GM12801 (cell line): ENCODE measurements around the gene TEKTIP1.

ENCODE experiments used
- CTCF ChIP-seq: IDR thresholded peaks from one replicate; pipeline ENCODE4 v1.5.1; 2011; ENCODE audit warnings: control low read depth; ENCODE audit not compliant: insufficient read length; ENCODE audit errors: extremely low read depth

The TEKTIP1 gene

DNA sequence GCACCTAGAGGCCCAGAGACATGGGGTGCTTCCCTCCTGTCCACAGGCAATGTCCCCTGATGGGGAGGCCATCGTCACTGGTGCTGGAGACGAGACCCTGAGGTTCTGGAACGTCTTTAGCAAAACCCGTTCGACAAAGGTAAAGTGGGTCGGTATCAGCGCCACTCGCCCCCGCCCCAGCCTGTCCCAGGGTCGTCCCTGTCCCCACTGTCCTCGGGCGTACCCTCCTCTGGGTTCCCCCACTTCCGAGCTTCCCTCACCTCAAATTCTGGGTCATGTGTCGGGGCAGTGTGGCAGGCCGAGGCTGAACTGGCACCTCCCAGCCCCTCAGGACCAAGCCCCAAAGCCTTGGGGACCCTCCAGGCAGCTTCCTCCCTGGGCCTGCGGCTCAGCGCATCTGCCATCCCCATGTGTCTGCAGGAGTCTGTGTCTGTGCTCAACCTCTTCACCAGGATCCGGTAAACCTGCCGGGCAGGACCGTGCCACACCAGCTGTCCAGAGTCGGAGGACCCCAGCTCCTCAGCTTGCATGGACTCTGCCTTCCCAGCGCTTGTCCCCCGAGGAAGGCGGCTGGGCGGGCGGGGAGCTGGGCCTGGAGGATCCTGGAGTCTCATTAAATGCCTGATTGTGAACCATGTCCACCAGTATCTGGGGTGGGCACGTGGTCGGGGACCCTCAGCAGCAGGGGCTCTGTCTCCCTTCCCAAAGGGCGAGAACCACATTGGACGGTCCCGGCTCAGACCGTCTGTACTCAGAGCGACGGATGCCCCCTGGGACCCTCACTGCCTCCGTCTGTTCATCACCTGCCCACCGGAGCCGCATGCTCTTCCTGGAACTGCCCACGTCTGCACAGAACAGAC lies 4.4 kb upstream of the TEKTIP1 start:
- no peak for TF ChIP-seq CTCF

- TF ChIP-seq CTCF = no peak
Observed at GRCh38 chr19:3535235-3535535, 3.8 kb upstream of the TEKTIP1 start.

DNA sequence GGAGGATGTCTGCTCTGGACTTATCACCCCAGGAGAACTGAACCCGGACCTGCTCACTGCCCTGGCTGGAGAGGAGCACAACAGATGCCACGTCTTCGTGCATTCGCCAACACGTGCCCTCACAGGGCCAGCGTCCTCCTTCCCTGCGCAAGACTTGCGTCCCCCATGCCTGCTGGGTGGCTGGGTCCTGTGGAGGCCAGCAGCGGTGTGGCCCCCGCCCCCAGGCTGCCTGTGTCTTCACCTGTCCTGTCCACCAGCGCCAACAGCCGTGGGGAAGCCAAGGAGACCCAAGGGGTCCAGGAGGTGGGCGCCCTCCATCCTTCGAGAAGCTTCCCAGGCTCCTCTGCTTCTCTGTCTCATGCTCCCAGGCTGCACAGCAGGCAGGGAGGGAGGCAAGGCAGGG lies 3.4 kb upstream of the TEKTIP1 start:
- TF ChIP-seq CTCF = no peak

DNA sequence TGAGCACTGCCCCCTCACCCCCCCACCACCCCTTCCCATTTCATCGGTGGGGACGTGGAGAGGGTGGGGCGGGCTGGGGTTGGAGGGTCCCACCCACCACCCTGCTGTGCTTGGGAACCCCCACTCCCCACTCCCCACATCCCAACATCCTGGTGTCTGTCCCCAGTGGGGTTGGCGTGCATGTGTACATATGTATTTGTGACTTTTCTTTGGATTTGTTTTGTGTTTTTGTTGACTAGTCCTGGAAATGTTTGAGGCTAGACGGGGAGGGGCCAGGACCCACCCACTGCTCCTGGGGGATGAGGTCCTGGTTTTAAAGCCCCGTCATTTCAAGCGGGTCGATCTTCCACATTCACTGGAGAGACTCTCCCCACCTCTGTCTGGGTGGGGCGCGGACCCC lies 3.0 kb upstream of the TEKTIP1 start:
- TF ChIP-seq CTCF = no peak

DNA sequence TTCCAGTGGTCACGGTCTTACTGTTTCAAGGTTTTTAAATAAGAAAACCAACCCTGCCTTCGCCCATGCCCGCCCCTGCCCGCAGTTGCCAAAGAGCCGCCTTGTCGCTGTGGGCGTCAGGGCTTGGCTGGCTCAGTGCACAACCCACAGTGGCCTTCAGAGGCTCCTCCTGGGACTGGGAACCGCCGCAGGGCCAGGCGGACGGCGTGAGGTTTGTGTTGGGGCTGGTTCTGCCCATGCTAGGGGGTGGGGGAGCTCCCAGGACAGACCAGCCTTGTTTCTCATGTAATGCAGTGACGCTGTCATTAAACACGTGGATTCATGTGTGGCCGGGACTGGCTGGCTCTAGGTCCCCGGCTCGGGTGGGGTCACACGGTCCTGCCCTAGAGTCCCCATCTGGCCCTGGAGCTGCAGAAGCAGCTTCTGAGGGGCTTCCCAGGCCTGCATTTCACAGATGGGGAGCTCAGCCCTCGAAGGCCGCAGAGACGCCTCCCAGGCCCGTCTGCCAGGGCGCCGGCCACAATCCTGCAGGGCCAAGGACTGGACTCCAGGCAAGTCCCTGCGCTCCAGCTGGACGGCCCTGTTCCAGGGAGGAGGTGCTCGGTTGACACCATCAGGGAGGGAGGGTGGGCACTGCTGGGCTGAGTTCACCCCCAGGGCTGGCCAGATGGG lies 2.4 kb upstream of the TEKTIP1 start:
- no peak for TF ChIP-seq CTCF

DNA sequence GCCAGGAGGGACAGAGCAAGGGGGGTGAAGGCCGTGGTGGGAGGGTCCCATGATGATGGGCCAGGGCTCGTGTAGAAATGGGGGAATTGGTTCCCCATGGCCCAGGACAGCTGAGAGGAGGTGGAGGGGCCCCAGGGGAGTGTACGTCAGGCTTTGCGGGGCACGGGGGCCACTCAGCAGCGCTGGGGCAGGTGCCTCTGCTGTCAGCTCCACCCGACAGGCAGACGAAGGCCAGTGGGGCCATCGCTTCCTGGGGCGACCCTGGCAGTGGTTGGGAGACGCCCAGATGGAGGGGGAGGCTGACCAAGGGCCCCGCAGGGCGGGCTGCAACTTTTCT lies 1.9 kb upstream of the TEKTIP1 start:
- TF ChIP-seq CTCF = no peak

DNA sequence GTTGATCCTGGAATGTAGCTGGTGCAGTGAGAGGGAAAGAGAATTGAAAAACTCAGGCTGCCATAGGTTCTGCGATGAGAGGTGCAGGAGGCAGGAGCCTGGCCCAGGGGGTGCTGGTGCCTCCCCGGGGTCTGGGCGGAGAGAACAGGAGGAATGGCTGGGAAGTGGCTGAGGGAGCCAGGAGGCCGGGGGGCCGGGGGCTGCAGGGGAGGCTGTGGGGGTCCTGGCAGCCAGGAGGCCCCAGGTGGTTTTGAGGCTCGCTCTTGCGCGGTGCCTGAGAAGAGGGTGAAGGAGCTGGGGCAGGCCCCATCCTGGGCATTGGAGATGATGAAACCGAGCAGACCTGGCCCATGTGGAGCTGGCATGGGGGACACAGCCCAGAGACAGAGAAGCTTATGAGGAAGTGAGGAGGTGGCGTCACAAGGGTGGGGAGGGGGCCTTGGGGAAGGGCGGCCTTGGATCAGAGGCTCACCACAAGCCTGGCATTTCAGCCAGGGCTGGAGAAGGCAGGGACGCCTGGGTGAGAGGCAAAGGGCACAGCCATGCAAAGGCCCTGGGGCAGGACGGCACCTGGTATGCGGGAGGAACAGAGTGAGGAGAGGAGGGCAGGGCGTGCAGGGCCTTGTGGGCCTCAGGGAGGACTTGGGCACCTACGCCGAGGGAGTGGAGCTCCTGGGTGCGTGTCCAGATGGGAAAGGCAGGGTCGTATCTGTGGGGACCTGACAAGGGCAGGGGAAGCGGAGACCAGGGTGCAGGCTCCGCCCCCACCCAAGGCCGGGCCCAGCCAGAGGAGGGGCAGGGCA lies 1.3 kb upstream of the TEKTIP1 start:
- no peak for TF ChIP-seq CTCF
